Activated CD4-positive, alpha-beta T cell treated with anti-CD3 and anti-CD28 coated beads, Interleukin-2, Interleukin-4, amounts not matched to agents 100 ng/mL and 50 ng/mL, durations not matched to agents 16 hours and 8 hours (primary cell): ENCODE data around the gene KLHDC1.
"Not testable (repeated sequence)": the region's sequence is repeated elsewhere in the genome, so short reads cannot be mapped to it uniquely, and the experiment has no call there.

Experiments
- DNase-seq: peaks from one replicate; pipeline ENCODE4 v3.0.0-alpha.2; 2020; ENCODE audit warnings: low spot score

Gene KLHDC1

DNA sequence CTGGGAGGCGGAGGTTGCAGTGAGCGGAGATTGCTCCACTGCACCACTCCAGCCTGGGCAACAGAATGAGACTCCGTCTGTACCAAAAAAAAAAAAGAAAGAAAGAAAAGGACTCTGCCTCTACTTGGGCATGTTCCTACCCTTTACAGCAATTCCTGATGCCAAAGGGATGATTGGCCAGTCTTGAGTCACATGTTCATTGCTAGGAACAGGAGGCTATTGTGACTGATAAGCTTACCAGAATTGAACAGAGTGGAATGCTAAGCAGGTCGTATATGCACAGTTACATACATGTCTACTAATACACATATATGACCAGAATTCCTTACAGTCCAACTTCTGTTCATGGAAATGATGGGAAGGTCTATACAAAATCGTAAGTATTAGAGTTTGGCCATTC, 34.3 kb downstream of the KLHDC1 start:
- no peak for DNase-seq

DNA sequence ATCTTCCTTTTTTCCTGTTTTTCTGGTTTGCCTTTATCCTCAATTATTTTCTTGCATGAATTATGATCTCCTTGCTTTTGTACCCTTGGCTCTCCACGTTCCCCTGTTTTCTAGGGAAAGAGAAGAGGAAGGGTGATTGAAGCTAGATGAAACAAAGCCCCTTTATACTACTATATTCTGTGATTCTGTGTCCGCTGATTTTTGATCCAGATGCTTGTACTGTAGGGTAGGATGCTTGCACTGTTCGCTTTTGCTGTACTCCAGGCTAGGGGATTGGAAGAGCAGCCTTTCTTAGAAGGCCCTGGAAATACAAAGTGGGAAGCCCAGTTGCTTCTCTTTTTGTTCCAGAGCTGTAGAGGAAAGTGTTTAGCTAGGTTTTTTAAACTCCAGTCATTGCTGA, 40.0 kb downstream of the KLHDC1 start:
- DNase-seq: no peak

DNA sequence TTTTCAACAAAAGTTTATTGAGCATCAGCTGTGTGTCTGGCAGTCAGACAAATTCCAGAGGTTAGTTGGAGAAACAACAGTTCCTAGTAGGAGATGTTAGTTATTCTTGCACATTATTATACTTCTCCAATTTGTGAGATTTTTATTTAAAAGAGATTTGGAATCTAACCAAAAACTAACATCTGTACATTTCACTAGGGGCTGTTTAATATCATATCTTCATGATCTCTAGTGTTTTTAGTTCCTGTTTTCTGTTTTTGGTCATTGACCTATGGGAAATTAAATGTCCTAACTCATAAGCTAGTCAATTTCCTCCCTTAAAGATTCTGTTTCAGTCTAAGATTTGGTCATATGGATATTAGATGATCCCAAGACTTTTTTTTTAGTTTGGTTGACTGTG, 40.9 kb downstream of the KLHDC1 start:
- DNase-seq: no peak

DNA sequence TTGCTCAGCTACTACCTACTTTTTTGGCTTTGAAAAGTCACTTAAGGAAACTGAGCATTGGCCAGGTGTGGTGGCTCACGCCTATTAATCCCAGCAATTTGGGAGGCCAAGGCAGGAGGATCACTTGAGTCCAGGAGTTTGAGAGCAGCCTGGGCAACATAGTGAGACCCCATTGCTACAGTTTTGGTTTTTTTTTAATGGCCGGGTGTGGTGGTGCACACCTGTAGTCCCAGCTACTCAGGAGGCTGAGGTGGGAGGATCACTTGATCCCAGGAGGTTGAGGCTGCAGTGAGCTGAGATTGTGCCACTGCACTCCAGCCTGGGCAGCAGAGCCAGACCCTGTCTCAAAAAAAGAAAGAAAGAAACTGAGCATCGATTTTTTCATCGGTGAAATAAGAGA, 42.7 kb downstream of the KLHDC1 start:
- not testable (repeated sequence) for DNase-seq

DNA sequence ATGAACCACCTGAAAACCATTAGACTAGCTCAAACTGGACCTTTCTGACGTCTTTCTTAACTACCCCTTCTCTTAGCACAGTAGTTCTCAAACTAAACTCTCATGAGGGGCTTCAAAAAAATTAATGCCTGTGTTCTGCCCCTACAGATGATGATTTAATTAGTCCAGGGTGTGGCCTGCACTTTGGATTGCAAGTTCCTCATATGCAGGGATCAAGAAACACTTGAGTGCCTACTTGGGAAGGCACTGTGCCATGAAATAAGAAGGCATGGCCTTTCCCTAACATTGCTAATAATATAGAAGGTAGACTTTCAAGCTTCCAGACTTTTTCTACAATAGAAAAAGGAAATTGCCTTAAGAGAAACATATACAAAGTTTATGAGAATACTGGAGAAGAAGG, 52.3 kb downstream of the KLHDC1 start:
- no peak for DNase-seq

DNA sequence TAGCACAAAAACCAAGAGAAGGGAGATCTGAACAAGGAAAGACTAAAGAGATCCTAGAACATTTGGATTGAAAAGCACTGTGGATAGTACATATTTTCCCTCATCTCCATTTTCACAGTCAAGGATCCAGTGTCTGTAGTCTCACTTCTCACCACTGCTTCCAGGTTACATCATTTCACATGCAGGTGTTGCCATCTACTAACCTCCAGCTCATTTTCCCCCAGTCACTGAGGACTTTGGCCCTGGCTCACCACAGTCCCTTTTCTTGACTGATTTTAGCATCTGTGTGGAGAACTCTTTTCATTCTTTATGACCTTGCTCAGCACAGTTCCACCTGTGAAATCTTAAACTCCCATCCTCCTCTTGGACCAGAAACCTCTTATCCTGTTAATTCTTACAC, 53.6 kb downstream of the KLHDC1 start:
- not testable (repeated sequence) for DNase-seq

DNA sequence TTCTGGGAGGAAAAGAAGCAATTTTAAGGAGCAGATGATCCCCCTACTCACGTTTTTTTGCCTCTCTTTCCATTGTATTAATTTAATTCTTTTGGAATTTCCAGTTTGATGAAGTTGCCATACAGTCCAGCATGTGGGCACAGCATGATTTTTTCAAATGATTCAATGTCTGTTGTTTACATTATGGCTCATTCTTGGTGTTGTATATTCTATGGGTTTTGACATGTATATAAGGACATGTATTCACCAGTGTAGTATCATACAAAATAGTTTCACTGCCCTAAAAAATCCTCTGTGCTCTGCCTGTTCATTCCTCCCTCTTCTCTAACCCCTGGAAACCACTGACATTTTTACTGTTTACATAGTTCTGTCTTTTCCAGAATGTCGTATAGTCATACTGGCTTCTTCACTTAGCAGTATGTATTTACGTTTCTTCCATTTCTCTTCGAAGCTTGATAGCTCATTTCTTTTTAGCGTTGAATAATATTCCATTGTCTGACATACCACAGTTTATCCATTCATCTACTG, 61.7 kb downstream of the KLHDC1 start:
- DNase-seq: no peak

DNA sequence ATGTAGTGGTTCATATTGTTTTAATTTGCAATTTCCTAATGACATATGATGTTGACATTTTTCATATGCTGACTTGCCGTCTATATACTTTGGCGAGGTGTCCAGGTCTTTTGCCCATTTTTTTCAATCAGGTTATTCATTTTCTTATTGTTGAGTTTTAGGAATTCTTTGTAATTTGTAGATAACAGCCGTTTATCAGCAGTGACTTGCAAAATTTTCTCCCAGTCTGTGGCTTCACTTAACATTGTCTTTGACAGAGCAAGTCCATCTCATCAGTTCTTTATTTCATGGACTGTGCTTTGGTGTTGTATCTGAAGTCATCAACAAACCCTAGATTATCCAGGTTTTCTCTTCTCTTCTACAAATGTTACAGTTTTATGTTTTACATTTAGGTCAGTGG, 62.5 kb downstream of the KLHDC1 start:
- no peak for DNase-seq

DNA sequence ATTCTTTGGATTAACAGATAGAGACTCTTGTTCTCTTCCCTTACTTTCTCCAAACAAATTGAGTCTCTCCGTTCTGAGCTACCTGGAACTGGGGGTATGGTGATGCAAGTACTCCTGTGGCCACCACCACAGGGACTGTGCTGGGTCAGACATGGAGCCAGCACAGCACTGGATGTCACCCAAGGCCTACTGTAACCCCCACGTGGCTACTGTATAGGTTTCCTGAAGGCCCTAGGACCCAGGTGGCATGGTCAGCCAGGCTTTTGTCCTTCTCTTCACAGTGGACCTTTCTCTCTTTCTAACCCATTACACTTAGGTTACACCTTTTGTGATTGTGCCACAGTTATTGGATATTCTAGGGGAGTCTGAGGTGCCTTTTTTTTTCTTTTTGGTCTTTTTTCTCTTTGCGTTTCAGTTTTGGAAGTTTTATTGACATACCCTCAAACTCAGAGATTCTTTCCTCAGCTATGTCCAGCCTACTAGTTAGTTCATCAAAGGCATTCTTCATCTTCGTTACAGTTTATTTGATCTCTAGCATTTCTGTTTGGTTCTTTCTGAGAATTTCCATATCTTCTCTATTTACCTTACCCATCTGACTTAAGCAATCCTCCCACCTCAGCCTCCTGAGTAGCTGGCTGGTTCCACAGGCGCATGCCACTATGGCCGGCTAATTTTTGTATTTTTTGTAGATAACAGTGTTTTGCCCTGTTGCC, 69.1 kb downstream of the KLHDC1 start:
- no peak for DNase-seq

DNA sequence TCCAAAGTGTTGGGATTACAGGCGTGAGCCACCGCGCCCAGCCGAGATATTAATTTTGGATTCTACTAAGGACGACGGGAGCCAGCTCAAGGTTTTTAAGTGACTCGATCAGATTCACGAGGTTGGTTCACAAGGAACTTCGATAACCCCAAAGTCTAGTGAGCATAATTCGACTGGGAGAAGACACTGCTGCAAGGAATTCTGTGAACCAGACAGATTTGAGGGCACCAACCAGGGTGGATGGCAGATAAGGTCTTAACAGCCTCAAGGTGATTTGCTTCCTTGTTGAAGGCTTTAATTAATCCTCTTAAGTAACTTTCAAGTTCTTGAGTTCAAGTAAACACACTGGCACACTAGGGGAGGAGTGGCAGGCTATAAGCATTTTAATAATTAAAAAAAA, 73.9 kb downstream of the KLHDC1 start:
- DNase-seq: no peak

DNA sequence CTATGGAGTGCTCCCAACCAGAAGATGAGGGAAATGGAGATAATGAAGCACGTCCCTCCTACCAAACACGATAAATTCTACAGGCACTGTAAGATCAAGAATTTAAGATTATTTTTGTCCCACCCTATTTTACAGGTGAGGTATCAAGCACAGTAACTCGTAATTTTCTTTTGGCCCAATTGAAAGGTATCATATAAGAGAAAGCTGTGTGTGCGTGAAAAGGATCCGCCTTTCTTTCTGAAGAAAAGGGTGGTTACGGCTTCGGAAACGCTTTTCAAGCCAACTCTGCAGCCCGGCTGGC, 74.3 kb downstream of the KLHDC1 start:
- DNase-seq: no peak

DNA sequence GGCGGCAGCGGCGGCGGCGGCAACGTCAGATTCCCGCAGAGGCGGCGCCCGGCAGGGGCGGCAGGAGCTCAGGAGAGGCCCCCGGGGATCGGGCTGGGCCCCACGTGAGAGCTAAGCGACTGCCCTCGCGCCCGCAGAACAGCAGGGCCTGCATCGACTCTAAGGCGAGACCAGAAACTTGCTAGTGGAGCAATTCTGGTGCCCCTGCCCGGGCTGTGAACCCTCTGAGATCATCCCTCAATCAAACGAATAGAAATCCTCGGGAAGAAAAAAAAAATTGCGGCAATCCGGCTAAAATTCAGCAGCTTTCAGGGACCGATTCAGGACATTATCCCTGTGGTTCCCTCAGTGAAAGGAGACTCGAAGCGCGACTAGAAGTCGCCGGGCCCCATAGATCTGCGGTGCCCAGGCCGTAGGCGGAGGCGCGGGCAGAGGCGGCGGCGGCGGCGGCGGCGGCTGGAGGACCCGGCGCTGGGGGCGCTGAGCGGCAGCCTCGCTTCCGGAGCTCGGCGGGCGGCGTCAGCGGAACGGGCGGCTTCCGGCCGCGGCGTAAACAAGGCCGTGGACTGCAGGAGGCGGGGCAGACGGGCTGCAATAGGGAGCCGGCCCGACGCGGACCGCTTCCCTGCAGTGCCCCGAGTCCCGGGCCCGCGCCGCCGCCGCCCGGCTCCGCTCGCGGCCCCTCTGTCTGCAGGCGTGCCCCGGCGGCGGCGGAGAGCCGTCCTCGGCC, 74.8 kb downstream of the KLHDC1 start, which contains the start of gene KLHDC2:
Gene KLHDC2 (plus strand): TSS at position 583 of the 730 bp plus-strand sequence. CDS start 316 bp downstream, outside the sequence.
- peak; percentile 91 for DNase-seq

DNA sequence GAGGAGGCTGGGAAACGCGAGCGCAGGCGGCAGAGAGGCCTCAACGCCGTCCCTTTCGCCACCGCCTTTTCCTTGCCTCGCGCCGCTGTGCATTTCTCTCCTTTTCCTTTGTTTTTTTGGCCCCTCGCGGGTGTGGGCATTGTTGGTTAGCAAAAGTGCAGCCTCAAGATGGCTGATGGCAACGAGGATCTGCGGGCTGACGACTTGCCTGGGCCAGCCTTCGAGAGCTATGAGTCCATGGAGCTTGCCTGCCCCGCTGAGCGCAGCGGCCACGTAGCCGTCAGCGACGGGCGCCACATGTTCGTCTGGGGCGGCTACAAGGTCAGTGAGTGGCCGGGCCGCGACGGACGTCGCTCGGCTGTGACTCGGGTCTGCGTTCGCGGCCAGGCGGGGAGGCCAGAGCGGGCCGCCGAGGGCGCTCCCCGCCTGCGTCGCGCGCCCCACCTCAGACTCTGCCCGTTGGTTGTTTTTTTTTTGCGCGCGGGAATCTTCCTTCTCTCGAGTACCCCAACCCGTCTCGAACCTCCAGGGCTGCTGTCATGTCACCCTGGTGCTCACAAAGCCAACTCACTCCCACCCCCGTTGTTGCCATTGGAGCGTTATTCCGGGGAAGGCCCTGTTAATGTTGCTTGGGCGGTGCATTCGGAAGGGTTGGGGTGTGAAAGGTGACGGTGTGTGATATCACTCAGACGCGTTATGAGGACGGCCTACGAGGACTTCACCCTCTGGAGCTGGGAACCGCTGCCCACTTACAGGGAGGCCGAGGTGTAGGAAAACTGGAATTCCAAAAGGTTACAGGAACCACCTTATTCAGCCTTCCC, 75.6 kb downstream of the KLHDC1 start:
- peak; percentile 74 for DNase-seq

DNA sequence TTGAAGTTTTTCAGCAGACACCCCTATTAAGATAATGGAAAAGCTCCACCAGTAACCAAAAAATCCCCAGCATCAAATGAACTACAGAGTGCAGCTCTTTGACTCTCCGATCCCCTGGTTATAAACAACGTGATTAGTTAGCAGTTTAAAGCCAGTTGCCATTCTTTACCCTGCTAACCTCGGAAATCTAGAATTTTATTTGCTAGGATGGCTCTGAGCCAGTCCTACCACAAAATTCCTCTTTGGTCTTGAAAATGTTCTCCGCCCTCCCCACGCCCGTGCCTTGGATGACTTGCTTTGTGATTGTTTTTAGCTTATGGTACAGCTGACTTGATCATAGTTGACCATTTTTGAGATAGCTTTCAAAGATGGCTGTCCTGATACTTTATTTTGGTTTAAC, 76.3 kb downstream of the KLHDC1 start:
- no peak for DNase-seq

DNA sequence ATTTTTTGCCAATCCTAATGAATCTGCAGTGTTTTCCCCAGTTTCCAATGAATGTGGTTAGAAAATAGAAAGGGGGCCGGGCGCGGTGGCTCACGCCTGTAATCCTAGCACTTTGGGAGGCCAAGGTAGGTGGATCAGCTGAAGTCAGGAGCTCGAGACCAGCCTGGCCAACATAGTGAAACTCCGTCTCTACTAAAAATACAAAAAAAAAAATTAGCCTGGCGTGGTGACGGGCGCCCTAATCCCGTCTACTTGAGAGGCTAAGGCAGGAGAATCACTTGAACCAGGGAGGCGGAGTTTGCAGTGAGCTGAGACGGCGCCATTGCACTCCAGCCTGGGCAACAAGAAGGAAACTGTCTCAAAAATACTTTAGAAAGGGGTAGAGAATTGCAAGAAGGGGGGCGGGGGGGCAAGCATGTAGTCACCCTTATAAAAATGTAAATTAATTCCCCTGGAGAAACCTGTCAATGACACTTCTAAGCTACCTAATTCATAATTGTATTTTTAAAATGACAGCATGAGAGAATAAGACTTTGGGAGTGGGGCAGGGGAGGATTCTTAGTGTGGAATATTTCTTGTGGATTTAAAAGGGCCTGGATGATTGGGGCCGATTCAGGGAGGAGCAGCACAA, 76.8 kb downstream of the KLHDC1 start:
- DNase-seq: no peak

DNA sequence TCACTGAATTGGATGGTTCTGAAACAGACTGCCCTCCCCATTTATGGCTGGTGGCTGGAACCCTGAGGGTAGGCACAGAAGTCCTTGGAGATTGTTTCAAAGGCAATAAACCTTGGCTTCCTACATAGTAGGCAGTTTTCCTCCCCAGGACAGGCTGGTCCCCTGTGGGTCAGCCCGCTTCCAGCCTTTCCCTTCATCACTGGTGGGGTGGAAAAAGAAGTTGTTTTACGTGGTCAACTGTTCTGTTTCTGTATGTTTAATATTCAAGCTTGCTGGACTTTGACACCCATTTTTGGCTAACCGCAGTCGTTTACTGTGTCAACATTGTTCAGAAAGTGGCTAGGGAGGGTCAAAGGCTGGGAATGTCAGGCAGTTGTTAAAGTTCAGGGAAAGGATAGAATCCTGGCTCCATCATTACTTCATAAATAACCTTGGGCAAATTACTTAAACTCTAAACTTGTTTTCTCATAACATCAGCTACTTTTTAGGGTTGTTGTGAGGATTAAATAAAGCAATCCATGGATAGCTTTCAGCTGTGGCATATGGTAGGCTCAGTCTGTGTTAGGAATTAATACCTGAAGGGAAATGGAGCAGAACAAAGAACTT, 77.4 kb downstream of the KLHDC1 start:
- no peak for DNase-seq

DNA sequence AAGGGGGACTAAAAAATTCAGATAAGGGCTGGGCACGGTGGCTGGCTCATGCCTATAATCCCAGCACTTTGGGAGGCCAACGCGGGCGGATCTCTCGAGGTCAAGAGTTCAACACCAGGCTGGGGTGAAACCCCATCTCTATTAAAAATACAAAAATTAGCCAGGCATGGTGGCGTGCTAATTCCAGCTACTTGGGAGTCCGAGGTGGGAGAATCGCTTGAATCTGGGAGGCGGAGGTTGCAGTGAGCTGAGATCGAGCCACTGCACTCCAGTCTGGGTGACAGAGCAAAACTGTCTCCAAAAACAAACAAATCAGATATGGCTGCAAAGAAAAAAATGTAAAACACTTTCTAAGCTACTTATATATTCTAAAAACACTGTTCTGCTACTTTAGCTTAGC, 78.8 kb downstream of the KLHDC1 start:
- DNase-seq: not testable (repeated sequence)

DNA sequence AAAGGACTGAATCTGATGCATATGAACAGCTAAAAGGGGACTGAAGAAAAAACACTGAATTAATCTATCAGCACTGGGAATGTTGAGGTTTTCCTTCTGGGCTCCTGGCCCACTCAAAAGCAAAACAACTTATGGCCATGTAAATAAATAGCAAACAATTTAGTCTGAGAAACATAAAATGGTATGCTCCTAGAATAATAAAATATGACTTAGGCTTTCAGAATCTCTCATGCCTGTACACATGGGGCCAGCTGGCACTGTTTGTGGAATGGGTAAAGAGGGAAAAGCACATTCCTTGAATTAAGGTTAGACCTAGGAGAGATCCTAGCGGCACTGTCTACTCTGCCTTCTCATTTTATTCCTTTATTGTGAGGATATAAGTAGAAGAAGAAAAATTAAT, 81.2 kb downstream of the KLHDC1 start:
- DNase-seq: no peak

DNA sequence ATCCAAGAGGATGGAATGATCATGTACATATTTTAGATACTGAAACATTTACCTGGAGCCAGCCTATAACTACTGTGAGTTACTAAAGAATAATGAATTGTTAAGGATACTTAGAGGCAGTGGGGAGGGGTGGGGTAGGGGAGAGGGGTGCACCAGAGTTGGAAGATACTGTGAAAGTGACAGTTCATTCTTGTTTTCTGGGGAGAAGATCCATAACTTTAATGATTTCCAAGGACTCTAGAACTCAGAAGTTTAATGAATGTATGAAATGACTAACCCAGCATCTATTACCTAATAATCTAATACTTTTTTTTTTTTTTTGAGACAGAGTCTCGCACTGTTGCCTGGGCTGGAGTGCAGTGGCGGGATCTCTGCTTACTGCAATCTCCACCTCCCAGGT, 85.5 kb downstream of the KLHDC1 start:
- DNase-seq: no peak

DNA sequence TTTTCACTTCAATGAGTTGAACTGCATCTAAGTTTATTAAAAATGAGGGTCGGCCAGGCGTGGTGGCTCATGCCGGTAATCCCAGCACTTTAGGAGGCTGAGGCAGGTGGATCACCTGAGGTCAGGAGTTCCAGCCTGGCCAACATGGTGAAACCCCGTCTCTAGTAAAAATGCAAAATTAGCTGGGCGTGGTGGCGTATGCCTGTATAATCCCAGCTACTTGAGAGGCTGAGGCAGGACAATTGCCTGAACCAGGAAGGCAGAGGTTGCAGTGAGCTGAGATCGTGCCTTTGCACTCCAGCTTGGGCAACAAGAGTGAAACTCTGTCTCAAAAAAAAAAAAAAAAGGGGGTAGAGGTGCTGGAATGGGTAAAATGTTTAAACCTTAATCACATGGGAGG, 88.1 kb downstream of the KLHDC1 start:
- DNase-seq: not testable (repeated sequence)

DNA sequence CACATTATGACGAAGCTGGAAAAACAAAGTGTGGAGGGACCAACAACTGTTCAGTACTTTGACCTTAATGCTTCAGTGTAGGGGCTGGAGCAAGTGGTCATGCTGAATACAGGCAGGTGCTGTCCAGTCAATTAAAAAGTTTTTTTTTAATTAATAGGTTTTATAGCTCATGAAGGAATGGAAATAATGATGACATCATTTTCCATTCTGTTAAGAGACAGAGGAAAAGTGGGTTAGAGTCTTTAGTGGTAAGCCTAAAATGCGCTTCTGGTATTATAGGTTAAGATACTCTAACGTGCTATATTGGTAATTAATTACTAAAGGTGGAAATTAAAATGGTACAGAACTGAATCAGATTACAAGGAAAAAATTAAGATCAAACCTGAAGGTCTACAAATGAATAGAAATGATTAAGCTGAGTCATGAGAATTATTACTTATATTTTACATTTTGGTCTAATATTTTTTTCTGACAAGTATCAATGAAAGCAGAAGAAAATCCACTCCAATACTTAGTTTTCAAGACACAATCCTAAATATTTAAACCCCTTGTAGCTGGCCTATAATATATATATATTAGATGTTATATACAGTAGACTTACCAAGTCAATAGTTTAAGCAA, 90.6 kb downstream of the KLHDC1 start:
- no peak for DNase-seq
